ENCODE results near the gene CLCN3. TPM values are rescaled to one million over a fixed set of nuclear protein-coding genes. Genes with fewer than 3 reads are reported as not detected.
"Not testable (repeated sequence)": the region's sequence is repeated elsewhere in the genome, so short reads cannot be mapped to it uniquely, and the experiment has no call there.

CLCN3 gene
- total and polyA plus RNA-seq, 5 experiments from 2014 or later = 11.2 to 36.1 (median 11.8) TPM

- Mint-ChIP-seq H3K36me3 (peaks cover 0 to 12% (median 12%) of the 10 kb centered on the region in 3 donors), H3K4me3 (no peak overlapping the region), H3K27ac (peak overlapping the region in 2 of 10 donors; percentile 19 to 95), H3K9me3 (no peaks in the 10 kb centered on the region), H3K27me3 (no peaks in the 10 kb centered on the region), H3K4me1 (peaks cover 17 to 50% (median 44%) of the 10 kb centered on the region in 4 donors)
- POLR2A ChIA-PET = interaction anchor here (1.3 to 2.3 kb wide), 2 partner anchors 39 to 41 kb away, joined by 8 to 9 read pairs; no protein-coding TSS in a partner anchor
- no peak for ATAC-seq
- DNase-seq = no peak
Observed at GRCh38 chr4:169660929-169661328, 40.6 kb downstream of the CLCN3 start.

- POLR2A ChIA-PET = interaction anchor here (2.3 kb wide), 1 partner anchor 42 kb away, joined by 8 read pairs; no protein-coding TSS in a partner anchor
- Mint-ChIP-seq H3K27ac (no peak overlapping the region), H3K9me3 (peaks cover 0 to 8% (median 0%) of the 10 kb centered on the region in 9 donors), H3K27me3 (no peaks in the 10 kb centered on the region), H3K36me3 (peaks cover 7 to 18% (median 16%) of the 10 kb centered on the region in 3 donors), H3K4me3 (no peak overlapping the region), H3K4me1 (peaks cover 14 to 50% (median 41%) of the 10 kb centered on the region in 4 donors)
- no peak for ATAC-seq
- no peak for DNase-seq
Observed at GRCh38 chr4:169661761-169662160, 41.4 kb downstream of the CLCN3 start.

GRCh38 chr4:169662206-169662605 is 41.8 kb downstream of the CLCN3 start:
- POLR2A ChIA-PET = interaction anchor here (2.3 kb wide), 1 partner anchor 43 kb away, joined by 8 read pairs; no protein-coding TSS in a partner anchor
- Mint-ChIP-seq H3K9me3 (peaks cover 0 to 10% (median 0%) of the 10 kb centered on the region in 9 donors), H3K4me3 (no peak overlapping the region), H3K27me3 (no peaks in the 10 kb centered on the region), H3K36me3 (peaks cover 7 to 20% (median 19%) of the 10 kb centered on the region in 3 donors), H3K4me1 (peaks cover 14 to 50% (median 41%) of the 10 kb centered on the region in 4 donors), H3K27ac (no peak overlapping the region)
- ATAC-seq (no peak), DNase-seq (no peak)

GRCh38 chr4:169663402-169663801 is 43.0 kb downstream of the CLCN3 start:
- Mint-ChIP-seq H3K27me3 (no peaks in the 10 kb centered on the region), H3K9me3 (peaks cover 0 to 10% (median 1%) of the 10 kb centered on the region in 9 donors), H3K4me1 (peaks cover 12 to 50% (median 36%) of the 10 kb centered on the region in 4 donors), H3K27ac (peak overlapping the region in 2 of 10 donors; percentile 0 to 18), H3K4me3 (no peak overlapping the region), H3K36me3 (peaks cover 7 to 27% (median 24%) of the 10 kb centered on the region in 3 donors)
- DNase-seq (no peak), ATAC-seq (no peak)
- POLR2A ChIA-PET = no interaction called here

- Mint-ChIP-seq H3K9me3 (peaks cover 0 to 10% (median 1%) of the 10 kb centered on the region in 9 donors), H3K4me1 (peaks cover 14 to 49% (median 38%) of the 10 kb centered on the region in 4 donors), H3K4me3 (peak overlapping the region in 2 of 10 donors; percentile 1 to 21), H3K36me3 (peaks cover 7 to 29% (median 24%) of the 10 kb centered on the region in 3 donors), H3K27ac (peak overlapping the region in 3 of 10 donors; percentile 0 to 39 (median 26)), H3K27me3 (no peaks in the 10 kb centered on the region)
- DNase-seq = no peak
- POLR2A ChIA-PET = interaction anchor here (1.4 kb wide), 1 partner anchor 51 kb away, joined by 4 read pairs; no protein-coding TSS in a partner anchor
- no peak for ATAC-seq
Observed at GRCh38 chr4:169663831-169664230, 43.5 kb downstream of the CLCN3 start.

- Mint-ChIP-seq H3K27ac (peak overlapping the region in 2 of 10 donors; percentile 0 to 7), H3K4me1 (peaks cover 16 to 43% (median 36%) of the 10 kb centered on the region in 4 donors), H3K9me3 (peaks cover 0 to 10% (median 1%) of the 10 kb centered on the region in 9 donors), H3K4me3 (peak overlapping the region in 2 of 10 donors; percentile 3 to 7), H3K27me3 (no peaks in the 10 kb centered on the region), H3K36me3 (peaks cover 7 to 30% (median 24%) of the 10 kb centered on the region in 3 donors)
- ATAC-seq (no peak), DNase-seq (no peak)
- POLR2A ChIA-PET = interaction anchor here (1.4 kb wide), 1 partner anchor 51 kb away, joined by 4 read pairs; no protein-coding TSS in a partner anchor
Observed at GRCh38 chr4:169664615-169665014, 44.2 kb downstream of the CLCN3 start.

- H3K4me1 Mint-ChIP-seq = peaks cover 19 to 40% (median 33%) of the 10 kb centered on the region in 4 donors
- H3K9me3 Mint-ChIP-seq = peaks cover 0 to 10% (median 1%) of the 10 kb centered on the region in 9 donors
- peak overlapping the region in 8 of 10 donors; percentile 5 to 59 (median 36) for H3K27ac Mint-ChIP-seq
- POLR2A ChIA-PET = interaction anchor here (1.4 kb wide), 1 partner anchor 52 kb away, joined by 4 read pairs; no protein-coding TSS in a partner anchor
- ATAC-seq (no peak), DNase-seq (peak in 1 of 10 donors; percentile 3)
- H3K27me3 Mint-ChIP-seq = no peaks in the 10 kb centered on the region
- H3K36me3 Mint-ChIP-seq = peaks cover 7 to 35% (median 26%) of the 10 kb centered on the region in 3 donors
- peak overlapping the region in 2 of 10 donors; percentile 5 to 7 for H3K4me3 Mint-ChIP-seq
Observed at GRCh38 chr4:169665046-169665737, 44.8 kb downstream of the CLCN3 start.

- Mint-ChIP-seq H3K4me1 (peaks cover 17 to 34% (median 20%) of the 10 kb centered on the region in 4 donors), H3K27ac (peak overlapping the region in 1 of 10 donors; percentile 18), H3K9me3 (peaks cover 0 to 10% (median 2%) of the 10 kb centered on the region in 9 donors), H3K4me3 (no peak overlapping the region), H3K36me3 (peaks cover 7 to 44% (median 38%) of the 10 kb centered on the region in 3 donors), H3K27me3 (no peaks in the 10 kb centered on the region)
- POLR2A ChIA-PET = interaction anchor here (0.5 to 0.7 kb wide), 2 partner anchors 559 to 1514 kb away, joined by 3 read pairs; no protein-coding TSS in a partner anchor
- ATAC-seq (no peak), DNase-seq (no peak)
Observed at GRCh38 chr4:169668069-169668721, 47.8 kb downstream of the CLCN3 start.

GRCh38 chr4:169675825-169676224 is 55.4 kb downstream of the CLCN3 start:
- Mint-ChIP-seq H3K4me3 (no peak overlapping the region), H3K27me3 (no peaks in the 10 kb centered on the region), H3K9me3 (no peaks in the 10 kb centered on the region), H3K4me1 (peaks cover 0 to 11% (median 4%) of the 10 kb centered on the region in 4 donors), H3K27ac (peak overlapping the region in 3 of 10 donors; percentile 4 to 35 (median 22)), H3K36me3 (peaks cover 12 to 22% (median 17%) of the 10 kb centered on the region in 3 donors)
- POLR2A ChIA-PET = no interaction called here
- DNase-seq = no peak
- ATAC-seq = no peak

- ATAC-seq = no peak
- Mint-ChIP-seq H3K27ac (peak overlapping the region in 2 of 10 donors; percentile 14 to 16), H3K4me3 (no peak overlapping the region), H3K27me3 (no peaks in the 10 kb centered on the region), H3K36me3 (peaks cover 12 to 19% (median 19%) of the 10 kb centered on the region in 3 donors), H3K9me3 (no peaks in the 10 kb centered on the region), H3K4me1 (peaks cover 0 to 11% (median 4%) of the 10 kb centered on the region in 4 donors)
- POLR2A ChIA-PET = no interaction called here
- no peak for DNase-seq
Observed at GRCh38 chr4:169677150-169677748, 56.9 kb downstream of the CLCN3 start.

GRCh38 chr4:169678486-169678885 is 58.1 kb downstream of the CLCN3 start:
- H3K9me3 Mint-ChIP-seq, POLR2A ChIA-PET, H3K27me3 Mint-ChIP-seq, H3K4me3 Mint-ChIP-seq, ATAC-seq, DNase-seq, H3K27ac Mint-ChIP-seq: not testable (repeated sequence)
- Mint-ChIP-seq H3K4me1 (peaks cover 0 to 11% (median 4%) of the 10 kb centered on the region in 4 donors), H3K36me3 (peaks cover 12 to 31% (median 22%) of the 10 kb centered on the region in 3 donors)

Data from naive thymus-derived CD8-positive, alpha-beta T cell (primary cell).